HepG2 (cell line): ENCODE data around the gene HEMK1. TPM values are rescaled to one million over a fixed set of nuclear protein-coding genes. Genes with fewer than 3 reads are reported as not detected.

ENCODE experiments used
- DMAP1 ChIP-seq: IDR thresholded peaks from 2 replicates; pipeline ENCODE4 v1.6.1; 2016
- FOXO1 ChIP-seq: sonication (generic); formaldehyde crosslinking; IDR thresholded peaks from 2 replicates; pipeline ENCODE4 v1.4.0; 2020; ENCODE audit warnings: missing genetic modification reagents
- GTF3A ChIP-seq: sonication (generic); formaldehyde crosslinking; conservative IDR thresholded peaks from 2 replicates; pipeline ENCODE4 v1.4.0; 2020; ENCODE audit warnings: mild to moderate bottlenecking, missing genetic modification reagents
- KIAA2018 ChIP-seq: sonication (generic); formaldehyde crosslinking; IDR thresholded peaks from 2 replicates; pipeline ENCODE4 v1.5.0; 2020; ENCODE audit warnings: mild to moderate bottlenecking, missing genetic modification reagents, borderline replicate concordance
- MED8 ChIP-seq: sonication (generic); formaldehyde crosslinking; IDR thresholded peaks from 2 replicates; pipeline ENCODE4 v1.8.1; 2023; ENCODE audit warnings: mild to moderate bottlenecking, missing genetic modification reagents; ENCODE audit not compliant: insufficient replicate concordance
- PBX3 ChIP-seq: sonication (generic); formaldehyde crosslinking; IDR thresholded peaks from 2 replicates; pipeline ENCODE4 v1.8.1; 2023; ENCODE audit warnings: missing genetic modification reagents, inconsistent platforms, borderline replicate concordance
- TMF1 ChIP-seq: sonication (generic); formaldehyde crosslinking; IDR thresholded peaks from 2 replicates; pipeline ENCODE4 v1.8.1; 2022; ENCODE audit warnings: low read depth, missing genetic modification reagents
- ZBTB43 ChIP-seq: sonication (generic); formaldehyde crosslinking; conservative IDR thresholded peaks from 2 replicates; pipeline ENCODE4 v1.4.0; 2020; ENCODE audit warnings: missing genetic modification reagents
- ZNF205 ChIP-seq: IDR thresholded peaks from 2 replicates; pipeline ENCODE4 v1.6.1; 2018; ENCODE audit warnings: missing biosample characterization, missing genetic modification reagents
- ZNF253 ChIP-seq: sonication (generic); formaldehyde crosslinking; IDR thresholded peaks from 2 replicates; pipeline ENCODE4 v1.8.0; 2022; ENCODE audit warnings: mild to moderate bottlenecking, missing genetic modification reagents, borderline replicate concordance
- polyA plus RNA-seq, 8 experiments: library from polyadenylated mRNA; depleted of rRNA in 3 of 8; stranded (reverse) in 7 of 8; unstranded in 1 of 8; fragments of >200 nt; fragmentation: Illumina TruSeq in 4 of 8; extraction: Trizol in 4 of 8; gene quantifications; 2 replicates each; pipeline versions ENCODE4 v1.2.1 to v1.2.3, GENCODE V29; 2011 to 2016; ENCODE audit warnings: low read depth in 4 of 8, missing spikeins in 1 of 8, mixed read lengths in 1 of 8; ENCODE audit not compliant: insufficient read depth in 1 of 8
- total RNA-seq, 5 experiments: library from RNA; depleted of rRNA; stranded (reverse); fragments of >200 nt; fragmentation: Illumina TruSeq; extraction: Trizol; gene quantifications; 2 replicates each; pipeline ENCODE4 v1.2.3, GENCODE V29; 2016; ENCODE audit warnings: low read depth in 1 of 5
- TF ChIP-seq, protein P1 (sequence below), 2 experiments: sonication (generic) in 1 of 2; formaldehyde crosslinking in 1 of 2; IDR thresholded peaks; 2 replicates each; pipeline versions ENCODE4 v1.5.1 to v1.6.1; 2011 to 2020; ENCODE audit warnings: borderline replicate concordance in 1 of 2, low read depth in 1 of 2, low read length in 1 of 2, mild to moderate bottlenecking in 1 of 2, missing genetic modification reagents in 1 of 2, moderate library complexity in 1 of 2

HEMK1 gene
- total and polyA plus RNA-seq, 2 of the 13 experiments (the other 11 are each of a cell fraction or from before 2014, with no cell fraction given), result 9.8 to 12.6 TPM

DNA sequence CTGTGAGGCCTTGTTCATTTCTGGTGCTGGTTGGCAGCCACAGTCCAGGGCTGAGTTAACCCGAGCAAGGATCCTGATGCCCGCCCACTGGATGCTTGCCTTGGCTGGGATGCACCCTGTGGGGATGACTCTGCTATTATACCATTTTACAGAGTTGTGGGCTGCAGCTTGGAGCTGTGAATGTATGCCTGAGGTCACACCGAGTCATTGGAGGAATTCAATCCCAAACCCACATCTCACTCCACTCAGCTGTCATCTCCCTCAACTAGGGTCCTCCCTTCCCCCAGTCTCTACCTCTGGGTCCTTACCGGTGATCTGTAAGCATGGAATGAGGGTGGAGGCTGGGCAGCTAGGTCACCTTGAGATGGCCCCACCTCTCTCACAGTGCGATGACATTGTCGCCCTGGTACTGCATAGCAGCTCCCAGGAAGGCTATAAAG lies 69.8 kb downstream of the HEMK1 start (continued):
- TF ChIP-seq ZBTB43, result no peak
- no peak for TF ChIP-seq GTF3A (CRISPR knock-in tag)
- no peak for TF ChIP-seq ZNF253 (CRISPR knock-in tag)
- TF ChIP-seq DMAP1 (CRISPR knock-in tag), result no peak
- TF ChIP-seq ZNF205, result no peak
- no peak for TF ChIP-seq TMF1 (CRISPR knock-in tag)
- no peak for TF ChIP-seq FOXO1
- no peak for TF ChIP-seq MED8 (CRISPR knock-in tag)
- TF ChIP-seq KIAA2018 (CRISPR knock-in tag), result no peak
- TF ChIP-seq, protein P1, sequence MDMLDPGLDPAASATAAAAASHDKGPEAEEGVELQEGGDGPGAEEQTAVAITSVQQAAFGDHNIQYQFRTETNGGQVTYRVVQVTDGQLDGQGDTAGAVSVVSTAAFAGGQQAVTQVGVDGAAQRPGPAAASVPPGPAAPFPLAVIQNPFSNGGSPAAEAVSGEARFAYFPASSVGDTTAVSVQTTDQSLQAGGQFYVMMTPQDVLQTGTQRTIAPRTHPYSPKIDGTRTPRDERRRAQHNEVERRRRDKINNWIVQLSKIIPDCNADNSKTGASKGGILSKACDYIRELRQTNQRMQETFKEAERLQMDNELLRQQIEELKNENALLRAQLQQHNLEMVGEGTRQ (IDR thresholded peaks at IDR 0.05; ENCODE audit: low read depth, low read length), result no peak
- TF ChIP-seq, protein P1 (CRISPR knock-in tag; IDR thresholded peaks at IDR 0.05; ENCODE audit: borderline replicate concordance), result no peak
- TF ChIP-seq PBX3 (CRISPR knock-in tag), result no peak
